Measurements from ENCODE around the gene TSEN15. TPM values are rescaled to one million over a fixed set of nuclear protein-coding genes. Genes with fewer than 3 reads are reported as not detected.

Gene TSEN15
- total and polyA plus RNA-seq, 4 donors = 9.1 to 21.9 (median 19.3) TPM

DNA sequence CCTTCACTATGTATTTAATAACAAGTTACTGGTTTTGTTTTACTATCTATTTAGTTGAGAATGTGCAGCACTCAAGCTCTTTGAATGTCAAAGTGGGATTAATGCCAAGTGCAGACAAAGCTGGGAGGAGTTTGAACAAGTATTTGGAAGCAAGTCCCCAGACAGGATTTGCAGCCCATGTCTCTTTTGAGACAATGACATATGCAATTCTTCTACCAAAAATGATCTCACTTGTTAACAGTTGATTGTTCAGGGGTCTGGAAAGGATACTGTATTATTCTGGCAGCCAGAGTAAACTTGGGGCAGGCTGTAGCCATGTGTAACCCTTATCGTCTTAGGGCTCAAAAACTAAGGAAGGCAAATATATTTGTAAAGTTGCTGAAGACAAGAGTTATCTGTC lies 29.8 kb upstream of the TSEN15 start:
- Histone ChIP-seq H3K4me3 (ENCODE audit: low read depth in 1 of 3, low read length in 3 of 3) (no peak overlapping the region), H3K4me1 (ENCODE audit: control insufficient read depth in 4 of 4, insufficient read depth in 4 of 4, low read length in 3 of 4) (no peaks in the 10 kb centered on the region), H3K27ac (ENCODE audit: low read depth in 1 of 2, low read length in 2 of 2) (no peak overlapping the region), H3K9ac (ENCODE audit: low read depth in 1 of 2, low read length in 2 of 2) (no peak overlapping the region), H3K9me3 (ENCODE audit: control insufficient read depth in 4 of 4, low read length in 3 of 4) (no peaks in the 10 kb centered on the region), H3K36me3 (ENCODE audit: control insufficient read depth in 4 of 4, insufficient read depth in 3 of 4, low read depth in 1 of 4, low read length in 3 of 4) (no peaks in the 10 kb centered on the region), H3K27me3 (ENCODE audit: control insufficient read depth in 4 of 4, insufficient read depth in 4 of 4, low read length in 3 of 4) (peaks cover 0 to 2% (median 0%) of the 10 kb centered on the region in 4 donors)
- 82% methylated on average over 1 of the region's 1 CpG for WGBS
- TF ChIP-seq RAD21 (IDR thresholded peaks at IDR 0.05) (no peak), RXRA (IDR thresholded peaks at IDR 0.05) (no peak), NR2F2 (IDR thresholded peaks at IDR 0.05) (no peak), EGR1 (IDR thresholded peaks at IDR 0.05; ENCODE audit: low read depth in 2 of 2) (no peak), YY1 (IDR thresholded peaks at IDR 0.05) (no peak), HNF4A (conservative IDR thresholded peaks at IDR 0.05) (no peak), JUND (IDR thresholded peaks at IDR 0.05) (no peak), HNF4G (IDR thresholded peaks at IDR 0.05) (no peak), TAF1 (conservative IDR thresholded peaks at IDR 0.05) (no peak), GABPA (IDR thresholded peaks at IDR 0.05 in 1 of 2, conservative IDR thresholded peaks at IDR 0.05 in 1 of 2) (no peak), SP1 (IDR thresholded peaks at IDR 0.05) (no peak), FOXA1 (IDR thresholded peaks at IDR 0.05) (no peak), FOXA2 (IDR thresholded peaks at IDR 0.05) (no peak)
- TF ChIP-seq, protein P1, sequence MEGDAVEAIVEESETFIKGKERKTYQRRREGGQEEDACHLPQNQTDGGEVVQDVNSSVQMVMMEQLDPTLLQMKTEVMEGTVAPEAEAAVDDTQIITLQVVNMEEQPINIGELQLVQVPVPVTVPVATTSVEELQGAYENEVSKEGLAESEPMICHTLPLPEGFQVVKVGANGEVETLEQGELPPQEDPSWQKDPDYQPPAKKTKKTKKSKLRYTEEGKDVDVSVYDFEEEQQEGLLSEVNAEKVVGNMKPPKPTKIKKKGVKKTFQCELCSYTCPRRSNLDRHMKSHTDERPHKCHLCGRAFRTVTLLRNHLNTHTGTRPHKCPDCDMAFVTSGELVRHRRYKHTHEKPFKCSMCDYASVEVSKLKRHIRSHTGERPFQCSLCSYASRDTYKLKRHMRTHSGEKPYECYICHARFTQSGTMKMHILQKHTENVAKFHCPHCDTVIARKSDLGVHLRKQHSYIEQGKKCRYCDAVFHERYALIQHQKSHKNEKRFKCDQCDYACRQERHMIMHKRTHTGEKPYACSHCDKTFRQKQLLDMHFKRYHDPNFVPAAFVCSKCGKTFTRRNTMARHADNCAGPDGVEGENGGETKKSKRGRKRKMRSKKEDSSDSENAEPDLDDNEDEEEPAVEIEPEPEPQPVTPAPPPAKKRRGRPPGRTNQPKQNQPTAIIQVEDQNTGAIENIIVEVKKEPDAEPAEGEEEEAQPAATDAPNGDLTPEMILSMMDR (IDR thresholded peaks at IDR 0.05; ENCODE audit: low read depth, low read length, missing input control) = no peak
- TF ChIP-seq, protein P2, sequence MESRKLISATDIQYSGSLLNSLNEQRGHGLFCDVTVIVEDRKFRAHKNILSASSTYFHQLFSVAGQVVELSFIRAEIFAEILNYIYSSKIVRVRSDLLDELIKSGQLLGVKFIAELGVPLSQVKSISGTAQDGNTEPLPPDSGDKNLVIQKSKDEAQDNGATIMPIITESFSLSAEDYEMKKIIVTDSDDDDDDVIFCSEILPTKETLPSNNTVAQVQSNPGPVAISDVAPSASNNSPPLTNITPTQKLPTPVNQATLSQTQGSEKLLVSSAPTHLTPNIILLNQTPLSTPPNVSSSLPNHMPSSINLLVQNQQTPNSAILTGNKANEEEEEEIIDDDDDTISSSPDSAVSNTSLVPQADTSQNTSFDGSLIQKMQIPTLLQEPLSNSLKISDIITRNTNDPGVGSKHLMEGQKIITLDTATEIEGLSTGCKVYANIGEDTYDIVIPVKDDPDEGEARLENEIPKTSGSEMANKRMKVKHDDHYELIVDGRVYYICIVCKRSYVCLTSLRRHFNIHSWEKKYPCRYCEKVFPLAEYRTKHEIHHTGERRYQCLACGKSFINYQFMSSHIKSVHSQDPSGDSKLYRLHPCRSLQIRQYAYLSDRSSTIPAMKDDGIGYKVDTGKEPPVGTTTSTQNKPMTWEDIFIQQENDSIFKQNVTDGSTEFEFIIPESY (IDR thresholded peaks at IDR 0.05) = no peak
- TF ChIP-seq, protein P3, sequence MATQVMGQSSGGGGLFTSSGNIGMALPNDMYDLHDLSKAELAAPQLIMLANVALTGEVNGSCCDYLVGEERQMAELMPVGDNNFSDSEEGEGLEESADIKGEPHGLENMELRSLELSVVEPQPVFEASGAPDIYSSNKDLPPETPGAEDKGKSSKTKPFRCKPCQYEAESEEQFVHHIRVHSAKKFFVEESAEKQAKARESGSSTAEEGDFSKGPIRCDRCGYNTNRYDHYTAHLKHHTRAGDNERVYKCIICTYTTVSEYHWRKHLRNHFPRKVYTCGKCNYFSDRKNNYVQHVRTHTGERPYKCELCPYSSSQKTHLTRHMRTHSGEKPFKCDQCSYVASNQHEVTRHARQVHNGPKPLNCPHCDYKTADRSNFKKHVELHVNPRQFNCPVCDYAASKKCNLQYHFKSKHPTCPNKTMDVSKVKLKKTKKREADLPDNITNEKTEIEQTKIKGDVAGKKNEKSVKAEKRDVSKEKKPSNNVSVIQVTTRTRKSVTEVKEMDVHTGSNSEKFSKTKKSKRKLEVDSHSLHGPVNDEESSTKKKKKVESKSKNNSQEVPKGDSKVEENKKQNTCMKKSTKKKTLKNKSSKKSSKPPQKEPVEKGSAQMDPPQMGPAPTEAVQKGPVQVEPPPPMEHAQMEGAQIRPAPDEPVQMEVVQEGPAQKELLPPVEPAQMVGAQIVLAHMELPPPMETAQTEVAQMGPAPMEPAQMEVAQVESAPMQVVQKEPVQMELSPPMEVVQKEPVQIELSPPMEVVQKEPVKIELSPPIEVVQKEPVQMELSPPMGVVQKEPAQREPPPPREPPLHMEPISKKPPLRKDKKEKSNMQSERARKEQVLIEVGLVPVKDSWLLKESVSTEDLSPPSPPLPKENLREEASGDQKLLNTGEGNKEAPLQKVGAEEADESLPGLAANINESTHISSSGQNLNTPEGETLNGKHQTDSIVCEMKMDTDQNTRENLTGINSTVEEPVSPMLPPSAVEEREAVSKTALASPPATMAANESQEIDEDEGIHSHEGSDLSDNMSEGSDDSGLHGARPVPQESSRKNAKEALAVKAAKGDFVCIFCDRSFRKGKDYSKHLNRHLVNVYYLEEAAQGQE (IDR thresholded peaks at IDR 0.05) = no peak
- TF ChIP-seq, protein P4, sequence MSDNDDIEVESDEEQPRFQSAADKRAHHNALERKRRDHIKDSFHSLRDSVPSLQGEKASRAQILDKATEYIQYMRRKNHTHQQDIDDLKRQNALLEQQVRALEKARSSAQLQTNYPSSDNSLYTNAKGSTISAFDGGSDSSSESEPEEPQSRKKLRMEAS (IDR thresholded peaks at IDR 0.05) = no peak
- DNase-seq (ENCODE audit: low spot score) = no peak

DNA sequence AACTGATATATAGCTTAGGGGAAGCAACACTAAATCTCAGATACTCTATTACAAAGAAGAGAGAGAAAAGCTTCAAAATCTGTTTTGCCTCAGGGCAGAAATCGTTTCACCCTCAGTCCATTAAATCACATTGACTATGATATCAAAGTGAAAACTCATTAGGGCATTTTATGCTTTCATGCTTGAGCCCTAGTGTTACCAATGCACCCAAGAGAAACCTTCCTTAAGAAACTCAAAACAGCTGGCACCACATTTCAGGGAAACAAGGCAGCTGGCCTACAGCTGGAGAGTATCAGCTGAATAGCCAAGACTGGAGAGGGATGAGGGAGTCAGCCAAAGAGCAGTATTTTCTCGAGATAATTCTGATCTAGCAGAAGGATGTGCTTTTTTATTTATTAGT lies 28.9 kb upstream of the TSEN15 start:
- H3K4me3 ChIP-seq (ENCODE audit: low read depth in 1 of 3, low read length in 3 of 3) = no peak overlapping the region
- peaks cover 0 to 2% (median 0%) of the 10 kb centered on the region in 4 donors for H3K27me3 ChIP-seq (ENCODE audit: control insufficient read depth in 4 of 4, insufficient read depth in 4 of 4, low read length in 3 of 4)
- 64% methylated on average over 2 of the region's 2 CpGs for WGBS
- no peak overlapping the region for H3K27ac ChIP-seq (ENCODE audit: low read depth in 1 of 2, low read length in 2 of 2)
- no peaks in the 10 kb centered on the region for H3K4me1 ChIP-seq (ENCODE audit: control insufficient read depth in 4 of 4, insufficient read depth in 4 of 4, low read length in 3 of 4)
- no peaks in the 10 kb centered on the region for H3K9me3 ChIP-seq (ENCODE audit: control insufficient read depth in 4 of 4, low read length in 3 of 4)
- no peak for DNase-seq (ENCODE audit: low spot score)
- H3K9ac ChIP-seq (ENCODE audit: low read depth in 1 of 2, low read length in 2 of 2) = no peak overlapping the region
- no peaks in the 10 kb centered on the region for H3K36me3 ChIP-seq (ENCODE audit: control insufficient read depth in 4 of 4, insufficient read depth in 3 of 4, low read depth in 1 of 4, low read length in 3 of 4)
- TF ChIP-seq EGR1 (IDR thresholded peaks at IDR 0.05; ENCODE audit: low read depth in 2 of 2) (no peak), HNF4A (conservative IDR thresholded peaks at IDR 0.05) (no peak), SP1 (IDR thresholded peaks at IDR 0.05) (no peak), HNF4G (IDR thresholded peaks at IDR 0.05) (no peak), RAD21 (IDR thresholded peaks at IDR 0.05) (no peak), RXRA (IDR thresholded peaks at IDR 0.05) (no peak), JUND (IDR thresholded peaks at IDR 0.05) (no peak), YY1 (IDR thresholded peaks at IDR 0.05) (no peak)
- TF ChIP-seq, protein P4 (IDR thresholded peaks at IDR 0.05) = no peak
- TF ChIP-seq, protein P3 (IDR thresholded peaks at IDR 0.05) = no peak
- TF ChIP-seq, protein P1 (IDR thresholded peaks at IDR 0.05; ENCODE audit: low read depth, low read length, missing input control) = no peak

Data from liver (tissue), 9 donors.